ENCODE data around the gene MRPL27.

MRPL27 gene

DNA sequence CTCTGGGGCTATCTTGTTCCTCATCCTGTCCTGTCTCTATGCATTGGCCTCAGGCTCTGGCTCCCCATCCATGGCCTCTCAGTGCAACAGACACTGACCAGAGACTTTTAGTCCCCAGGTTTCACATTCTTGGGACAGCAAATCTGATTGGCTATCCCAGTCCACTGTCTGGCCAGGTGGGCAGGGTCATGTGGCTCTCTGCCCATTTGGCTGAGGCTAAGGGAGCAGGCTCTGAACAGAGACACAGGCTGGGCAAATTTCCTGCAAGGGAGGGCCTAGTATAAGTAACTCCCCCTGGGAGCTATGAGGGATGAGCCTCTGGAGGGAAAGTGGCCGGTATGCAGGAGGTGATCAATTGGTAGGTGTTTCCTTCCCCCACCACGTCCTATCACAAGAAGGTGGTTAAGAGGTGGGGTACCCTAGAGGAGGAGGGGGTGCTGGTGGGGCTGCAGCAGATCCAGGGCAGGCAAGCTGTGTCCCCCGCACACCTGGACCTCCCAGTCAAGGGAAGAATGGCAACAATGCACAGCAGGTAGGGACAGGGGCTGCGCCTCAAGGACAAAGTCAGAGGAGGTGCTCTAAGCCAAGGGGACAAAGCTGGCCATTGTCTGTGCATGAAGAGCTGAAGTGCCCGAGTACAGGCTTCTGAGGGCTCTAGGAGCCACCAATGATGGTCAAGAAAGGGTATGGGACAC lies 13.8 kb downstream of the MRPL27 start:
- DNase-seq (ENCODE audit: low read depth): no peak
- H3K4me3 ChIP-seq (ENCODE audit: low read length): no peak overlapping the region
- no peak for TF ChIP-seq CTCF (conservative IDR thresholded peaks at IDR 0.05; ENCODE audit: low read depth, low read length)

- no peak for TF ChIP-seq CTCF (conservative IDR thresholded peaks at IDR 0.05; ENCODE audit: low read depth, low read length)
- no peak for DNase-seq (ENCODE audit: low read depth)
- no peak overlapping the region for H3K4me3 ChIP-seq (ENCODE audit: low read length)
Observed at GRCh38 chr17:50358177-50358576, 14.8 kb downstream of the MRPL27 start.

DNA sequence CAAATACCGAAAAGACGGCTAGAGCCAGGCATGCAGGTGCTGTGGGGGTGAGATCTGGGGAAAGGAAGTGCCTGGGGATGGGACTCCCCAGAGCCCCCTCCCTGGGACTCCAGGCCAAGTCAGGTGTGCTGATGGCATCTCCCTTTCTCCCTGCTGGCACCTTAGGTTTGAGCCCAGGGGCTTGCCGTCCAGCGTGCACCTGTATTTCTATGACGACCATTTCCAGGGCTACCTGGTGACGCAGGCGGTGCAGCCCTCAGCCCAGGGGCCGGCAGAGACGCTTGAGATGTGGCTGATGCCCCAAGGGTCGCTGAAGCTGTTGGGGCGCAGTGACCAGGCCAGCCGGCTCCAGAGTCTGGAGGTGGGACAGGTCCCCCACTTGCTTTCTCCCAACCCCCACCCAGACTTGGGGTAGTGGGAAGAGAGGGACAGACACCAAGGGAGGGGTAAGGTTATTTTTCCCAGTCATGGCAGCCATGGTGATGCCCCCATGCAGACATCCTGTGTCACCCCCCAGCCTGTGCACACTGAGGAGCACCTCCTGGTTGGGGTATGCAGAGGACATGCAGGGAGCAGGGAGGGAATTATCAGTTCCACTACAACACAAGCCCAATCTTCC lies 16.0 kb downstream of the MRPL27 start:
- DNase-seq (ENCODE audit: low read depth): no peak
- no peak for TF ChIP-seq CTCF (conservative IDR thresholded peaks at IDR 0.05; ENCODE audit: low read depth, low read length)
- no peak overlapping the region for H3K4me3 ChIP-seq (ENCODE audit: low read length)

GRCh38 chr17:50356418-50356817 lies 16.6 kb downstream of the MRPL27 start:
- TF ChIP-seq CTCF (conservative IDR thresholded peaks at IDR 0.05; ENCODE audit: low read depth, low read length): no peak
- no peak overlapping the region for H3K4me3 ChIP-seq (ENCODE audit: low read length)
- no peak for DNase-seq (ENCODE audit: low read depth)

- no peak for DNase-seq (ENCODE audit: low read depth)
- TF ChIP-seq CTCF (conservative IDR thresholded peaks at IDR 0.05; ENCODE audit: low read depth, low read length): no peak
- H3K4me3 ChIP-seq (ENCODE audit: low read length): no peak overlapping the region
Observed at GRCh38 chr17:50355701-50356341, 17.2 kb downstream of the MRPL27 start.

DNA sequence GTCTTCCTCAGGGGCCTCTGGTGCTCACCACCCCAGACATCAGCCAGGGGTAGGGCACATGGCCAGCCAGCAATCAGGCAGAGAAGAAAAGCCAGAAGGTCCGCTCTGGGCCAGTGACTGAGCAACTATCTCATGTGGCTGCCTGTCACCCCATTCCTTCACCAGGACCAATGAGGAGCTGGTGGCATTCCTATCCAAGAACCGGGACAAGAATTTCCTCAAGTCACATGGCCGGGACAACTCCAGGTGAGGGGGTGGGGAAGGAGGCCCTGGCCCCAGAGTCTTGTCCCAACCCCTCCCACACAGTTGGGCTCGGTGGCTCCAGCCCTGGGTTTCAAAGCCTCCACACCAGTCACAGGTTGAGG lies 17.7 kb downstream of the MRPL27 start:
- H3K4me3 ChIP-seq (ENCODE audit: low read length): no peak overlapping the region
- TF ChIP-seq CTCF (conservative IDR thresholded peaks at IDR 0.05; ENCODE audit: low read depth, low read length): no peak
- DNase-seq (ENCODE audit: low read depth): no peak

GRCh38 chr17:50354776-50355175 lies 18.2 kb downstream of the MRPL27 start:
- H3K4me3 ChIP-seq (ENCODE audit: low read length): no peak overlapping the region
- DNase-seq (ENCODE audit: low read depth): no peak
- no peak for TF ChIP-seq CTCF (conservative IDR thresholded peaks at IDR 0.05; ENCODE audit: low read depth, low read length)

Measured in retinal pigment epithelial cell (primary cell).